Measurements from ENCODE around the gene DMD.
"Not testable (repeated sequence)": the region's sequence is repeated elsewhere in the genome, so short reads cannot be mapped to it uniquely, and the experiment has no call there.

The DMD gene

GRCh38 chrX:31663172-31663571, 1548.2 kb downstream of the DMD start:
- no peak for DNase-seq

- DNase-seq, result no peak
These were observed 1550.0 kb downstream of the DMD start for GRCh38 chrX:31661280-31661810.

DNA sequence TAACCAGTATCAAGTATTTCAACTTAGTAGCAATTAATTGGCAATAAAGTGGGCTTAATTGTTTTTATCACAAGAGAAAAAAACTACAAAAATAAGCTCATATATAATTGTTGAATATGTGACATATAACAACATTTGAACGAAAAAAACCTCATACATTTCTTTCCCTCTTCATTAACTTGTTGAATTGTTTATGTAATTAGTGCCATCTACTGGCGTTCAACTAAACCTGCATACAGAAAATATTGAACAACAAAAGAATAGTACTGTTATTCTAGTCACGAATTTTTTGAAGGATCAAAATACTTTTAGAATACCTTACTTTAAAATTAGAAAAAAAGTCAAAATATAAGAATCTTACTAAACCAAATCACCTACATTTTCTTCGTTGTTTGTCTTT, 1553.0 kb downstream of the DMD start:
- DNase-seq, result no peak

- DNase-seq, result no peak
These were observed 1555.3 kb downstream of the DMD start for GRCh38 chrX:31656013-31656412.

GRCh38 chrX:31653422-31653821, 1557.9 kb downstream of the DMD start:
- no peak for DNase-seq

DNA sequence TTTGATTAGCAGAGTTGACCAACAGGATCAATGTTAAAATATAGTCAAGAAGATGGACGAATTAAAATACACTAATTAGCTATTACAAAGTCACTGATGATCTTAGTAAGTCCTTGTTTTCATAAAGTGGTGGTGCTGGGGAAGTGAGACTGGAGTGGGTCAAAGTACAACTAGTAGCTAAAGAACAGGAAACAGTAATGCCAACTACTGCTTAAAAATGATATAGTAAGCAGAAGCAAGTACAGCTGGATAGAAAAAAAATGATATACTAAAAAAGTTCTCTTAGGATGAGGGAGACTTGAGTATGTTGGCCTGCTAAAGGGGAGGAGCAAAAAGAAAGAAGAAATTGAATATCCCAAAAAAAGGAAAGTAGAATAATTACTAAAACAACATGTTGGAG, 1558.7 kb downstream of the DMD start:
- no peak for DNase-seq

- DNase-seq, result no peak
These were observed 1562.1 kb downstream of the DMD start for GRCh38 chrX:31649201-31649600.

GRCh38 chrX:31633349-31633748, 1578.0 kb downstream of the DMD start:
- no peak for DNase-seq

DNA sequence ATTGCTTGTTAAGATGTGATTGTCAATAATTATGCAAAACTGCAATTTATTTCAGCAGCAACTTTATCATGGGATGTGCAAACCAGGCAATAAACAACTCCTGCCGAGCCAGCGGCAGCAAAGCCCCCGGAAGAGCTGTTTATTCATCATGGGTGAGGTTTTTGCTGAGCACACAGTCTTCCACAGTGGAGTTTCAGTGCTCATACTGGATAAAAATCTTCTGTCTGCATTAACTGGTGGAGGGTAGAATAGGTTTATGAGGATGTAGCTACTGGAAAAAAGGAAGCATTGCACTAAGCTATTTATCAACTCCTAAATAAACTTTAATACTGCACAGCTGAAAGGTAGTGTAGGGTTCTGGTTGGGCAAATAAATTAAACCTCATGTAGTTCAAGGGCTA, 1582.2 kb downstream of the DMD start:
- no peak for DNase-seq

GRCh38 chrX:31609130-31609529, 1602.2 kb downstream of the DMD start:
- DNase-seq, result no peak

- DNase-seq, result no peak
These were observed 1602.7 kb downstream of the DMD start for GRCh38 chrX:31608638-31609037.

DNA sequence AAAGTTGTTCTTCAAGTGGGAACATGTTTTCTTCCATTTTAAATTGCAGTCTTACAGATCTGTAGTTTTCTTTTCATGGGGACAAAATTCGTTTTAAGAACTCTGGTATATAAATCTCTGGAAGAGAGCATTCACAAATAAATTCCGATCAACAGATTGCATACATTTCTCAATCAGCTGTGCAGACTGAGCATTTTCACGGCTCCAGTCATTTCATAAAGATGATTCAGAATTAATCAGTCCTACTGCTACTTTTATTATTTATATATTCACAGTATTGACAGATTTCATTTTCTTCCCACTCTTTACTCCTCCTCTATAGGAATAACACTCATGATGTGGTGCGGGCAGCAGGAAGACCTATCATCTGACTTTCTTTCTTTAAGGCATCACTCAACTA, 1604.6 kb downstream of the DMD start:
- DNase-seq, result no peak

GRCh38 chrX:31604629-31605221, 1606.6 kb downstream of the DMD start:
- DNase-seq, result no peak

DNA sequence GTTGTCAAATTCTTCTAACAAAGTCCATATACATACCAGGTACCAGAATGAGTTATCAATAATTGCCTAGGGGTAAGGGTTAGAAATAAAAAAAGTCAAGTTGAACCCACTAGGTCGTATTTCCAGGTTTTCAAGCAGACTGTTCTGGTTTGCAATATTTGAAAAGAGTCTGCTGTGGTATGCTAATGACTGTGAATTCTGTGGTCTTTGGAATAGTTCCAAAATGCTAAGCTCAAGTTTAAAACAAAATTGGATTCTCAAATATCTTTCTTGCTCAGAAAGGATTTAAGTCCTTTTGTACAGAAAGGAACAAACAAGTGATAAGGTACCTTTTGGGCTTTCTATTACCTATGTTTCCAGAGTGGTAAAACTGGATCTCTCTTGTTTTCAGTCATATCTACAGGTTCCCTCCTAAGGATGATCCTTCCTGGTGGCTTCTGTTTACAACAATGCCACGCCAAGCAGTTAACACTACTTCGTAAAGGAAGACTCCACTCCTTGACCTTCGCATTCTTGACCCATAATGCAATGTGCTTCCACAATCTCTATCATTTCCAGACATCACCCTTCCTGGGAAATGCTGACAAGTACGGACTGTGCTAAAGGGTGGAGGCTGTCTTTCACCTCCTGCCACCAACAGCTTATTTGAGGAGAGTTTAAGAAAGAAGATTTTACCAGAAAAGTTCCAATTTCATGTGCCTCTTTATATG, 1607.8 kb downstream of the DMD start:
- no peak for DNase-seq

DNA sequence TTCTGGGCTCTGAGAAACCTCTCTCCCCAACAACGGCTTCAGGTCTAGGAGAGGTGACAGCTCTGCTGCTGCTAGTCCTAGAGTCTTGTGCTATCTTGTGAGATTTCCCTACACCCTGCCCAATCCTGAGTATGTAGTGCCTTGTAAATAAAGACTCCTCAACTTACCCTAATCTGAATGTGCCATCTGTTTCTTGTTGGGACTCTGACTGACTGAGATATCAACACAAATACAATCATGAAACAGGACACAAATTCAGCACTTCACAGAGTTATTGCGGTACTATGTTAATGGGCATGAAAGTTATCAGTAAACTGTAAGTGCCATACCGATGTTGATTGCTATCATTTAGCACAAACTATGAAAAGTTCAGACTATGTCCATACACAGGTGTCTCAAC, 1610.5 kb downstream of the DMD start:
- DNase-seq, result no peak

DNA sequence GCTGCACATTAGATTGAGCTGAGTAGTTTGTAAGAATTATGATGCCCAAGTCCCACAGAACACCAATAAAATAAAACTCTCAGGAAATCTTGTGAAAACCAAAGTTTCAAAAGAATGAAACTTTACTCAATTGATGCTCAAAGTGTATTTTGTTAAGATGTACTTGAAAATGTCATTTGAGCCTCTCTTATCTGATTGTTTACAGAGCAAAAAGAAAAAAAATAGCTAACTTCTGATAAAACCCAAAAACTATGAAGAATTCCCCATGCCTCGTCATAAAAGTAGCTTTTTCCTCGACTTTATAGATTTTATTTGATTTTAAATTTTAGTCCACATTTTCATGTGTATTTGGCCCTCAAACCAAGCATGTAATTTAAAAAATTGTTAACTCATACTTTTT, 1618.0 kb downstream of the DMD start:
- DNase-seq, result no peak

- no peak for DNase-seq
These were observed 1620.0 kb downstream of the DMD start for GRCh38 chrX:31591355-31591754.

GRCh38 chrX:31590581-31591114, 1620.7 kb downstream of the DMD start:
- no peak for DNase-seq

DNA sequence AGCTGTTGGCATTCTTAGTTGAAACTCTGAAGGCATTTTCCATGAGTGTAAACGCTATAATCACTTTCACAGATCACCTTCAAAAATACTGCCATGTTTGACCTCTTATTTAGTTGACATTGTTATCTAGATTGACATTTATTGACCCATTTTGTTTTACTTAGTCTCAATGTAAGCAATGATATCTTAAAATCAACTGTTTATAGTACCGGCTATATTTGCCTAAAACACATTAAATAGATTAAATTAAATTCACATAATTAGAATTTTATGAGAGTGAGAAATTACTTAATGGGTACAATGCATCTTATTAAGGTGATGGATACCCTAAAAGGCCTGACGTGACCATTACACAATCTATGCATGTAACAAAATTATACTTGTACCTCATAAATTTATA, 1621.8 kb downstream of the DMD start:
- no peak for DNase-seq

GRCh38 chrX:31588355-31588754, 1623.0 kb downstream of the DMD start:
- DNase-seq, result no peak

- not testable (repeated sequence) for DNase-seq
These were observed 1627.5 kb downstream of the DMD start for GRCh38 chrX:31583892-31584291.

DNA sequence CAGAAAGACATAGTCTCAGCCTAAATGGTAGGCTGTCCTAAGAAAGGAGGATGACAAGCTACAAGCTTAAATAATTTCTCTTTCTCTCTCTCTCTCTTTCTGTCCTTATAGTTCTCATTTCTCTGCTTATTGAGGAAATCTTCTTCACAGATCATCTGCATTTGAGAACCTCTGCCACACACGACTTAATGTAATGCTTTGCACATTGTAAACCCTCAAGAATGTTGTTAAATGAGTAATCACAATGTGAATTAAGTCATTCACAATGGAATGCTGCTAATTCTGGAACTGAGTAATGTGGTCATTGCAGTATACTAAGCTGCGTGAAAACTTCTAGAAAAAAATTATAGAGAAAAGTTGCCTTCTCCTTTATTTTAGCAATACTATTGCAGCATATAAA, 1630.6 kb downstream of the DMD start:
- no peak for DNase-seq

GRCh38 chrX:31580227-31580626, 1631.1 kb downstream of the DMD start:
- no peak for DNase-seq

GRCh38 chrX:31572360-31572759, 1639.0 kb downstream of the DMD start:
- DNase-seq, result no peak

DNA sequence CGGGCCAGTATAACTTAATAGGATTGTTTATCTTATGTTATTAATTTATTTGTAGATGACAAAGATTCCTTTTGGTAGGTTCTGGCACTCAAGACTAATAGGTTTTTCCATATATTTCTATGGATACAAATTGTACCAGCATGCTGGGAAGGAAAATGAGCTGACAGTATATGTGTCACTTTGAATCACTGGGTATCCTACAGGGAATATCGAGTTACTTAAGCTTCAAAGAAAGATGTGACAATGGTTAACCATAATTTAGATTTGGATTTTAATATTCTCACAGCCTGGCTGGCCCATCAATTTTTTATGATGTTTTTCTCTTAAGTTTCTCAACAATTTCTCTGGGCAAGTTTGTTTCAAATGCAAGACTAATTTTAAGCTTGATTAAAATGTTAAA, 1640.7 kb downstream of the DMD start:
- no peak for DNase-seq
